ENCODE data around the gene MDP1.

The MDP1 gene

GRCh38 chr14:24194186-24194872 is 21.5 kb downstream of the MDP1 start:
- WGBS: 90% methylated on average over 7 of the region's 7 CpGs
- H3K4me1 ChIP-seq (ENCODE audit: insufficient read depth, low read length): peaks cover under 1% of the 10 kb centered on the region; the same call in 1 of the 2 replicates
- H3K9me3 ChIP-seq (ENCODE audit: insufficient read depth, low read depth, low read length): no peaks in the 10 kb centered on the region
- H3K27me3 ChIP-seq (ENCODE audit: insufficient read depth, low read length): no peaks in the 10 kb centered on the region
- 0 out of 2 replicates have a peak overlapping the region, but pooled peaks have one; percentile 98 for H3K9ac ChIP-seq (ENCODE audit: low read depth, low read length)
- no peak overlapping the region for H3K27ac ChIP-seq (ENCODE audit: low read depth, low read length)
- peak overlapping the region; percentile 95 for H3K4me3 ChIP-seq (ENCODE audit: low read length)
- peaks cover 33% of the 10 kb centered on the region for H3K36me3 ChIP-seq (ENCODE audit: insufficient read depth, low read length)

GRCh38 chr14:24192933-24193332 is 22.9 kb downstream of the MDP1 start:
- H3K27ac ChIP-seq (ENCODE audit: low read depth, low read length): no peak overlapping the region
- H3K4me3 ChIP-seq (ENCODE audit: low read length): no peak overlapping the region
- no peaks in the 10 kb centered on the region for H3K27me3 ChIP-seq (ENCODE audit: insufficient read depth, low read length)
- H3K9ac ChIP-seq (ENCODE audit: low read depth, low read length): no peak overlapping the region
- 96% methylated on average over 15 of the region's 15 CpGs for WGBS
- H3K9me3 ChIP-seq (ENCODE audit: insufficient read depth, low read depth, low read length): no peaks in the 10 kb centered on the region
- H3K4me1 ChIP-seq (ENCODE audit: insufficient read depth, low read length): peaks cover 4% of the 10 kb centered on the region; the same call in 1 of the 2 replicates
- H3K36me3 ChIP-seq (ENCODE audit: insufficient read depth, low read length): peaks cover 33% of the 10 kb centered on the region

- H3K4me1 ChIP-seq (ENCODE audit: insufficient read depth, low read length): peaks cover 9% of the 10 kb centered on the region; the same call in 1 of the 2 replicates
- no peak overlapping the region for H3K9ac ChIP-seq (ENCODE audit: low read depth, low read length)
- no peak overlapping the region for H3K27ac ChIP-seq (ENCODE audit: low read depth, low read length)
- peaks cover 56% of the 10 kb centered on the region for H3K36me3 ChIP-seq (ENCODE audit: insufficient read depth, low read length)
- no peak overlapping the region for H3K4me3 ChIP-seq (ENCODE audit: low read length)
- H3K9me3 ChIP-seq (ENCODE audit: insufficient read depth, low read depth, low read length): no peaks in the 10 kb centered on the region
- H3K27me3 ChIP-seq (ENCODE audit: insufficient read depth, low read length): no peaks in the 10 kb centered on the region
- 90% methylated on average over 10 of the region's 10 CpGs for WGBS
These were observed 25.4 kb downstream of the MDP1 start for GRCh38 chr14:24190416-24190815.

GRCh38 chr14:24189460-24189859 is 26.4 kb downstream of the MDP1 start:
- Histone ChIP-seq H3K27ac (ENCODE audit: low read depth, low read length) (no peak overlapping the region), H3K9me3 (ENCODE audit: insufficient read depth, low read depth, low read length) (no peaks in the 10 kb centered on the region), H3K4me1 (ENCODE audit: insufficient read depth, low read length) (peaks cover 9% of the 10 kb centered on the region; the same call in 1 of the 2 replicates), H3K4me3 (ENCODE audit: low read length) (peak overlapping the region; percentile 85), H3K36me3 (ENCODE audit: insufficient read depth, low read length) (peaks cover 65% of the 10 kb centered on the region), H3K9ac (ENCODE audit: low read depth, low read length) (peak overlapping the region; percentile 44; the same call in 1 of the 2 replicates), H3K27me3 (ENCODE audit: insufficient read depth, low read length) (no peaks in the 10 kb centered on the region)
- 94% methylated on average over 9 of the region's 9 CpGs for WGBS

- Histone ChIP-seq H3K9me3 (ENCODE audit: insufficient read depth, low read depth, low read length) (no peaks in the 10 kb centered on the region), H3K9ac (ENCODE audit: low read depth, low read length) (peak overlapping the region; percentile 44; the same call in 1 of the 2 replicates), H3K4me3 (ENCODE audit: low read length) (peak overlapping the region; percentile 85), H3K36me3 (ENCODE audit: insufficient read depth, low read length) (peaks cover 69% of the 10 kb centered on the region), H3K27me3 (ENCODE audit: insufficient read depth, low read length) (no peaks in the 10 kb centered on the region), H3K27ac (ENCODE audit: low read depth, low read length) (peak overlapping the region; percentile 34; the same call in 1 of the 2 replicates), H3K4me1 (ENCODE audit: insufficient read depth, low read length) (peaks cover 9% of the 10 kb centered on the region; the same call in 1 of the 2 replicates)
- WGBS: 0% methylated on average over 3 of the region's 3 CpGs
These were observed 26.8 kb downstream of the MDP1 start for GRCh38 chr14:24189059-24189375.

GRCh38 chr14:24188251-24189058 is 27.4 kb downstream of the MDP1 start, which contains the start of gene IPO4:
Gene IPO4, minus strand, starts transcription at chr14:24188816. Its CDS starts 29 bp downstream, at chr14:24188787.
- Histone ChIP-seq H3K4me1 (ENCODE audit: insufficient read depth, low read length) (peaks cover 9% of the 10 kb centered on the region; the same call in 1 of the 2 replicates), H3K27me3 (ENCODE audit: insufficient read depth, low read length) (no peaks in the 10 kb centered on the region), H3K9me3 (ENCODE audit: insufficient read depth, low read depth, low read length) (no peaks in the 10 kb centered on the region), H3K4me3 (ENCODE audit: low read length) (peak within 1 kb of the TSS; percentile 85), H3K9ac (ENCODE audit: low read depth, low read length) (peak within 1 kb of the TSS; percentile 84), H3K27ac (ENCODE audit: low read depth, low read length) (peak within 1 kb of the TSS; percentile 66), H3K36me3 (ENCODE audit: insufficient read depth, low read length) (peaks cover 71% of the 10 kb centered on the region)
- WGBS: under 1% methylated on average over 65 of the region's 65 CpGs

- peaks cover 9% of the 10 kb centered on the region; the same call in 1 of the 2 replicates for H3K4me1 ChIP-seq (ENCODE audit: insufficient read depth, low read length)
- WGBS: 95% methylated on average over 2 of the region's 2 CpGs
- peaks cover 74% of the 10 kb centered on the region for H3K36me3 ChIP-seq (ENCODE audit: insufficient read depth, low read length)
- no peak overlapping the region for H3K27ac ChIP-seq (ENCODE audit: low read depth, low read length)
- no peaks in the 10 kb centered on the region for H3K9me3 ChIP-seq (ENCODE audit: insufficient read depth, low read depth, low read length)
- peak overlapping the region; percentile 85 for H3K4me3 ChIP-seq (ENCODE audit: low read length)
- peak overlapping the region; percentile 84; the same call in 1 of the 2 replicates for H3K9ac ChIP-seq (ENCODE audit: low read depth, low read length)
- H3K27me3 ChIP-seq (ENCODE audit: insufficient read depth, low read length): no peaks in the 10 kb centered on the region
These were observed 28.3 kb downstream of the MDP1 start for GRCh38 chr14:24187539-24187915.

- peaks cover 9% of the 10 kb centered on the region; the same call in 1 of the 2 replicates for H3K4me1 ChIP-seq (ENCODE audit: insufficient read depth, low read length)
- WGBS: 92% methylated on average over 10 of the region's 10 CpGs
- H3K9me3 ChIP-seq (ENCODE audit: insufficient read depth, low read depth, low read length): no peaks in the 10 kb centered on the region
- peaks cover 74% of the 10 kb centered on the region for H3K36me3 ChIP-seq (ENCODE audit: insufficient read depth, low read length)
- H3K27me3 ChIP-seq (ENCODE audit: insufficient read depth, low read length): no peaks in the 10 kb centered on the region
- H3K9ac ChIP-seq (ENCODE audit: low read depth, low read length): no peak overlapping the region
- H3K27ac ChIP-seq (ENCODE audit: low read depth, low read length): no peak overlapping the region
- no peak overlapping the region for H3K4me3 ChIP-seq (ENCODE audit: low read length)
These were observed 28.9 kb downstream of the MDP1 start for GRCh38 chr14:24186831-24187538.

GRCh38 chr14:24185741-24186140 is 30.1 kb downstream of the MDP1 start:
- Histone ChIP-seq H3K9me3 (ENCODE audit: insufficient read depth, low read depth, low read length) (no peaks in the 10 kb centered on the region), H3K4me3 (ENCODE audit: low read length) (no peak overlapping the region), H3K36me3 (ENCODE audit: insufficient read depth, low read length) (peaks cover 77% of the 10 kb centered on the region), H3K9ac (ENCODE audit: low read depth, low read length) (no peak overlapping the region), H3K27me3 (ENCODE audit: insufficient read depth, low read length) (no peaks in the 10 kb centered on the region), H3K27ac (ENCODE audit: low read depth, low read length) (no peak overlapping the region), H3K4me1 (ENCODE audit: insufficient read depth, low read length) (peaks cover 9% of the 10 kb centered on the region; the same call in 1 of the 2 replicates)
- WGBS: 95% methylated on average over 11 of the region's 11 CpGs

GRCh38 chr14:24185026-24185425 is 30.8 kb downstream of the MDP1 start:
- Histone ChIP-seq H3K4me1 (ENCODE audit: insufficient read depth, low read length) (peaks cover 9% of the 10 kb centered on the region; the same call in 1 of the 2 replicates), H3K9me3 (ENCODE audit: insufficient read depth, low read depth, low read length) (no peaks in the 10 kb centered on the region), H3K9ac (ENCODE audit: low read depth, low read length) (no peak overlapping the region), H3K4me3 (ENCODE audit: low read length) (no peak overlapping the region), H3K27me3 (ENCODE audit: insufficient read depth, low read length) (no peaks in the 10 kb centered on the region), H3K36me3 (ENCODE audit: insufficient read depth, low read length) (peaks cover 81% of the 10 kb centered on the region), H3K27ac (ENCODE audit: low read depth, low read length) (no peak overlapping the region)
- 91% methylated on average over 7 of the region's 7 CpGs for WGBS
